ENCODE results near the gene CFAP20DC. TPM values are rescaled to one million over a fixed set of nuclear protein-coding genes. Genes with fewer than 3 reads are reported as not detected.

CFAP20DC gene
- total RNA-seq, 2 experiments from 2014 or later = 1.0 to 1.8 TPM

GRCh38 chr3:58789385-58789784, 260.4 kb downstream of the CFAP20DC start:
- no peaks in the 10 kb centered on the region for H3K4me1 ChIP-seq (ENCODE audit: insufficient read depth, low read length, poor library complexity, severe bottlenecking)
- H3K27ac ChIP-seq (ENCODE audit: low read depth, low read length, poor library complexity, severe bottlenecking) = no peak overlapping the region
- H3K36me3 ChIP-seq (ENCODE audit: insufficient read depth, low read length) = no peaks in the 10 kb centered on the region
- intact Hi-C loops (cut with micrococcal nuclease; ENCODE audit: unreplicated experiment) = no loop called here
- H2AFZ ChIP-seq (ENCODE audit: low read length) = no peak overlapping the region
- no peaks in the 10 kb centered on the region for H3K9me2 ChIP-seq (ENCODE audit: insufficient read depth, low read length)
- CTCF ChIA-PET (ENCODE audit: unreplicated experiment) = no interaction called here
- DNase-seq (ENCODE audit: low spot score) = no peak
- POLR2A ChIA-PET = no interaction called here
- BruUV-seq (replicated peaks) = no TSS peak
- no peak overlapping the region for H3K4me2 ChIP-seq (ENCODE audit: low read length)
- H3K79me2 ChIP-seq (ENCODE audit: insufficient read depth, low read depth, low read length) = no peaks in the 10 kb centered on the region
- H3K9me3 ChIP-seq (ENCODE audit: low read length) = no peaks in the 10 kb centered on the region
- H4K20me1 ChIP-seq (ENCODE audit: insufficient read depth, low read length) = no peaks in the 10 kb centered on the region
- H3K4me3 ChIP-seq (ENCODE audit: low read depth, low read length, poor library complexity, severe bottlenecking) = no peak overlapping the region
- TF ChIP-seq CTCF (conservative IDR thresholded peaks at IDR 0.05; ENCODE audit: low read length) = no peak
- TF ChIP-seq EZH2phosphoT487 (IDR thresholded peaks at IDR 0.05; ENCODE audit: borderline replicate concordance, low read depth, low read length) = no peak

- ChIA-PET CTCF (ENCODE audit: unreplicated experiment) (no interaction called here), POLR2A (no interaction called here)
- Histone ChIP-seq H3K9me3 (ENCODE audit: low read length) (peaks cover 1% of the 10 kb centered on the region; the same call in 1 of the 2 replicates), H3K27ac (ENCODE audit: low read depth, low read length, poor library complexity, severe bottlenecking) (no peak overlapping the region), H3K36me3 (ENCODE audit: insufficient read depth, low read length) (no peaks in the 10 kb centered on the region), H3K4me2 (ENCODE audit: low read length) (no peak overlapping the region), H3K9me2 (ENCODE audit: insufficient read depth, low read length) (no peaks in the 10 kb centered on the region), H3K4me3 (ENCODE audit: low read depth, low read length, poor library complexity, severe bottlenecking) (no peak overlapping the region), H4K20me1 (ENCODE audit: insufficient read depth, low read length) (no peaks in the 10 kb centered on the region), H2AFZ (ENCODE audit: low read length) (no peak overlapping the region), H3K79me2 (ENCODE audit: insufficient read depth, low read depth, low read length) (no peaks in the 10 kb centered on the region), H3K4me1 (ENCODE audit: insufficient read depth, low read length, poor library complexity, severe bottlenecking) (no peaks in the 10 kb centered on the region)
- no peak for TF ChIP-seq CTCF (conservative IDR thresholded peaks at IDR 0.05; ENCODE audit: low read length)
- no peak for DNase-seq (ENCODE audit: low spot score)
- BruUV-seq (replicated peaks) = no TSS peak
- intact Hi-C loops (cut with micrococcal nuclease; ENCODE audit: unreplicated experiment) = no loop called here
Measured at GRCh38 chr3:58784888-58785287, 264.9 kb downstream of the CFAP20DC start.

GRCh38 chr3:58784425-58784824, 265.4 kb downstream of the CFAP20DC start:
- no peak overlapping the region for H3K4me3 ChIP-seq (ENCODE audit: low read depth, low read length, poor library complexity, severe bottlenecking)
- no peak overlapping the region for H3K4me2 ChIP-seq (ENCODE audit: low read length)
- no TSS peak for BruUV-seq (replicated peaks)
- TF ChIP-seq CTCF (conservative IDR thresholded peaks at IDR 0.05; ENCODE audit: low read length) = no peak
- no peak for TF ChIP-seq EZH2phosphoT487 (IDR thresholded peaks at IDR 0.05; ENCODE audit: borderline replicate concordance, low read depth, low read length)
- H3K27ac ChIP-seq (ENCODE audit: low read depth, low read length, poor library complexity, severe bottlenecking) = no peak overlapping the region
- CTCF ChIA-PET (ENCODE audit: unreplicated experiment) = no interaction called here
- H3K79me2 ChIP-seq (ENCODE audit: insufficient read depth, low read depth, low read length) = no peaks in the 10 kb centered on the region
- H3K9me2 ChIP-seq (ENCODE audit: insufficient read depth, low read length) = no peaks in the 10 kb centered on the region
- intact Hi-C loops (cut with micrococcal nuclease; ENCODE audit: unreplicated experiment) = no loop called here
- no peak overlapping the region for H2AFZ ChIP-seq (ENCODE audit: low read length)
- no peaks in the 10 kb centered on the region for H3K4me1 ChIP-seq (ENCODE audit: insufficient read depth, low read length, poor library complexity, severe bottlenecking)
- H4K20me1 ChIP-seq (ENCODE audit: insufficient read depth, low read length) = no peaks in the 10 kb centered on the region
- H3K36me3 ChIP-seq (ENCODE audit: insufficient read depth, low read length) = no peaks in the 10 kb centered on the region
- POLR2A ChIA-PET = no interaction called here
- H3K9me3 ChIP-seq (ENCODE audit: low read length) = peaks cover 6% of the 10 kb centered on the region; the same call in 1 of the 2 replicates
- no peak for DNase-seq (ENCODE audit: low spot score)
